Liver (tissue), 9 donors: Measurements from ENCODE around the gene SLC27A3. TPM values are rescaled to one million over a fixed set of nuclear protein-coding genes. Genes with fewer than 3 reads are reported as not detected.

Source experiments
- DNase-seq: peaks from one replicate; pipeline ENCODE4 v3.0.0-alpha.2; 2017; ENCODE audit warnings: low spot score
- H3K27ac ChIP-seq, 2 donors: one replicate each; pipeline ENCODE4 v1.7.0; 2013; ENCODE audit warnings: inconsistent platforms in 2 of 2, low read length in 2 of 2, control low read depth in 1 of 2, low read depth in 1 of 2, mild to moderate bottlenecking in 1 of 2
- H3K27me3 ChIP-seq, 4 donors: one replicate each; pipeline versions ENCODE4 v1.6.1 to v1.7.0; 2013; ENCODE audit warnings: low read length in 3 of 4, inconsistent platforms in 1 of 4, mild to moderate bottlenecking in 1 of 4, moderate library complexity in 1 of 4; ENCODE audit not compliant: control insufficient read depth in 4 of 4, insufficient read depth in 4 of 4
- H3K36me3 ChIP-seq, 4 donors: one replicate each; pipeline versions ENCODE4 v1.6.1 to v1.7.0; 2013; ENCODE audit warnings: low read length in 3 of 4, mild to moderate bottlenecking in 3 of 4, low read depth in 1 of 4, moderate library complexity in 1 of 4; ENCODE audit not compliant: control insufficient read depth in 4 of 4, insufficient read depth in 3 of 4
- H3K4me1 ChIP-seq, 4 donors: one replicate each; pipeline versions ENCODE4 v1.6.1 to v1.7.0; 2013; ENCODE audit warnings: low read length in 3 of 4, mild to moderate bottlenecking in 3 of 4, moderate library complexity in 1 of 4; ENCODE audit not compliant: control insufficient read depth in 4 of 4, insufficient read depth in 4 of 4
- H3K4me3 ChIP-seq, 3 donors: one replicate each; pipeline versions ENCODE4 v1.6.1 to v1.7.0; 2013; ENCODE audit warnings: low read length in 3 of 3, control low read depth in 1 of 3, low read depth in 1 of 3, mild to moderate bottlenecking in 1 of 3
- H3K9ac ChIP-seq, 2 donors: one replicate each; pipeline ENCODE4 v1.7.0; 2013; ENCODE audit warnings: low read length in 2 of 2, mild to moderate bottlenecking in 2 of 2, moderate library complexity in 2 of 2, control low read depth in 1 of 2, low read depth in 1 of 2
- H3K9me3 ChIP-seq, 4 donors: one replicate each; pipeline versions ENCODE4 v1.6.1 to v1.7.0; 2013; ENCODE audit warnings: low read length in 3 of 4; ENCODE audit not compliant: control insufficient read depth in 4 of 4
- ATF3 ChIP-seq: IDR thresholded peaks from 2 replicates; pipeline ENCODE4 v1.6.1; 2016; ENCODE audit warnings: antibody characterized with exemption
- CTCF ChIP-seq: fragments of 150-350 bp; IDR thresholded peaks from 2 replicates; pipeline ENCODE4 v1.5.1; 2017; ENCODE audit warnings: improper control_type of control experiment, low read depth, low read length; ENCODE audit not compliant: missing input control
- EGR1 ChIP-seq, 2 donors: IDR thresholded peaks; 2 replicates each; pipeline ENCODE4 v1.6.1; 2016 to 2018; ENCODE audit warnings: antibody characterized with exemption in 2 of 2, low read depth in 2 of 2
- FOXA1 ChIP-seq: IDR thresholded peaks from 2 replicates; pipeline ENCODE4 v1.6.1; 2016; ENCODE audit warnings: antibody characterized with exemption
- FOXA2 ChIP-seq: IDR thresholded peaks from 2 replicates; pipeline ENCODE4 v1.6.1; 2016; ENCODE audit warnings: antibody characterized with exemption
- GABPA ChIP-seq, 2 donors: IDR thresholded peaks in 1 of 2; conservative IDR thresholded peaks in 1 of 2; 2 replicates each; pipeline ENCODE4 v1.6.1; 2016; ENCODE audit warnings: antibody characterized with exemption in 2 of 2, mild to moderate bottlenecking in 1 of 2, moderate library complexity in 1 of 2
- HNF4A ChIP-seq, 2 donors: conservative IDR thresholded peaks; 2 replicates each; pipeline ENCODE4 v1.6.1; 2016; ENCODE audit warnings: antibody characterized with exemption in 2 of 2, mild to moderate bottlenecking in 2 of 2
- HNF4G ChIP-seq: IDR thresholded peaks from 2 replicates; pipeline ENCODE4 v1.6.1; 2016; ENCODE audit warnings: antibody characterized with exemption
- JUND ChIP-seq, 2 donors: IDR thresholded peaks; 2 replicates each; pipeline ENCODE4 v1.6.1; 2016; ENCODE audit warnings: antibody characterized with exemption in 2 of 2
- MAX ChIP-seq: IDR thresholded peaks from 2 replicates; pipeline ENCODE4 v1.6.1; 2016; ENCODE audit warnings: antibody characterized with exemption
- NR2F2 ChIP-seq: IDR thresholded peaks from 2 replicates; pipeline ENCODE4 v1.6.1; 2016; ENCODE audit warnings: antibody characterized with exemption
- RAD21 ChIP-seq, 2 donors: IDR thresholded peaks; 2 replicates each; pipeline ENCODE4 v1.6.1; 2016; ENCODE audit warnings: antibody characterized with exemption in 2 of 2, mild to moderate bottlenecking in 2 of 2
- REST ChIP-seq: IDR thresholded peaks from 2 replicates; pipeline ENCODE4 v1.6.1; 2016; ENCODE audit warnings: antibody characterized with exemption, mild to moderate bottlenecking
- RXRA ChIP-seq, 2 donors: IDR thresholded peaks; 2 replicates each; pipeline ENCODE4 v1.6.1; 2017 to 2018; ENCODE audit warnings: antibody characterized with exemption in 2 of 2, mild to moderate bottlenecking in 1 of 2
- SP1 ChIP-seq: IDR thresholded peaks from 2 replicates; pipeline ENCODE4 v1.6.1; 2018; ENCODE audit warnings: antibody characterized with exemption, mild to moderate bottlenecking
- TAF1 ChIP-seq: conservative IDR thresholded peaks from 2 replicates; pipeline ENCODE4 v1.6.1; 2016; ENCODE audit warnings: antibody characterized with exemption, mild to moderate bottlenecking
- YY1 ChIP-seq: IDR thresholded peaks from 2 replicates; pipeline ENCODE4 v1.6.1; 2016; ENCODE audit warnings: antibody characterized with exemption, mild to moderate bottlenecking
- ZBTB33 ChIP-seq: IDR thresholded peaks from 2 replicates; pipeline ENCODE4 v1.6.1; 2016; ENCODE audit warnings: antibody characterized with exemption
- WGBS: extraction: QIAGEN DNeasy Blood & Tissue Kit; methylation state at CpG from one replicate; pipeline ENCODE4 v1.1.7; 2013; 5-methylcytosine and 5-hydroxymethylcytosine counted together
- polyA plus RNA-seq, 2 donors: library from polyadenylated mRNA; stranded (reverse) in 1 of 2; unstranded in 1 of 2; fragments of 200-250 nt in 1 of 2; fragments of >200 nt in 1 of 2; fragmentation: Nextera tagmentation in 1 of 2; extraction: Ambion mirVana in 1 of 2; gene quantifications; one replicate each; pipeline versions ENCODE4 v1.2.1 to v1.2.3, GENCODE V29; 2013 to 2015
- total RNA-seq, 2 donors: library from RNA; depleted of rRNA; stranded (reverse); fragments of >200 nt; gene quantifications; one replicate each; pipeline ENCODE4 v1.2.3, GENCODE V29; 2014
- donor health status: healthy.
- donor health status: healthy.
- donor health status: healthy.
- donor health status: healthy.
- donor health status: healthy.

Gene SLC27A3
- total and polyA plus RNA-seq, 4 donors = 18.1 to 47.4 (median 28.2) TPM

GRCh38 chr1:153742411-153743142 lies 32.6 kb upstream of the SLC27A3 start:
- no peaks in the 10 kb centered on the region for H3K27me3 ChIP-seq
- peak overlapping the region; percentile 22 to 40 for H3K27ac ChIP-seq
- H3K36me3 ChIP-seq = peaks cover 8 to 36% (median 31%) of the 10 kb centered on the region in 4 donors
- no peak overlapping the region for H3K4me3 ChIP-seq
- H3K9ac ChIP-seq = peak overlapping the region in 1 of 2 donors; percentile 47
- 44% methylated on average over 5 of the region's 5 CpGs for WGBS
- no peak for DNase-seq
- H3K4me1 ChIP-seq = peaks cover 6 to 36% (median 26%) of the 10 kb centered on the region in 4 donors
- H3K9me3 ChIP-seq = no peaks in the 10 kb centered on the region
- TF ChIP-seq REST (peak; percentile 63), NR2F2 (no peak), SP1 (peak; percentile 89), YY1 (peak; percentile 85), HNF4A (conservative IDR thresholded peaks at IDR 0.05) (peak; percentile 63), MAX (no peak), GABPA (IDR thresholded peaks at IDR 0.05 in 1 of 2, conservative IDR thresholded peaks at IDR 0.05 in 1 of 2) (peak in 1 of 2 donors; percentile 29), HNF4G (peak; percentile 20), TAF1 (no peak), JUND (IDR thresholded peaks at IDR 0.05) (peak; percentile 57 to 72), RXRA (IDR thresholded peaks at IDR 0.05) (peak; percentile 46 to 81), FOXA2 (peak; percentile 69), RAD21 (IDR thresholded peaks at IDR 0.05) (peak; percentile 27 to 48), EGR1 (IDR thresholded peaks at IDR 0.05; ENCODE audit: low read depth in 2 of 2) (peak in 1 of 2 donors; percentile 71), FOXA1 (peak; percentile 48), ZBTB33 (peak; percentile 29), ATF3 (peak; percentile 36), CTCF (no peak)
